ENCODE data around the gene RFC2.
A peak's percentile ranks its signal among the peaks of the same experiment; 100 is the strongest.

RFC2 gene

GRCh38 chr7:74288034-74288881 lies 34.1 kb upstream of the RFC2 start:
- no peak for TF ChIP-seq CTCF (conservative IDR thresholded peaks at IDR 0.05)
- peak overlapping the region; percentile 59; the same call in 1 of the 2 replicates for H3K27ac ChIP-seq

GRCh38 chr7:74287303-74288033 lies 33.3 kb upstream of the RFC2 start:
- no peak for TF ChIP-seq CTCF (conservative IDR thresholded peaks at IDR 0.05)

GRCh38 chr7:74286131-74286530 lies 31.9 kb upstream of the RFC2 start:
- H3K27ac ChIP-seq, result no peak overlapping the region
- TF ChIP-seq CTCF (conservative IDR thresholded peaks at IDR 0.05), result no peak

More at GRCh38 chr7:74287303-74288033, 33.3 kb upstream of the RFC2 start:
- H3K27ac ChIP-seq, result no peak overlapping the region

- no peak for TF ChIP-seq CTCF (conservative IDR thresholded peaks at IDR 0.05)
- no peak overlapping the region for H3K27ac ChIP-seq
Measured at GRCh38 chr7:74284781-74285259, 30.6 kb upstream of the RFC2 start.

GRCh38 chr7:74283858-74284447 lies 29.8 kb upstream of the RFC2 start:
- no peak overlapping the region for H3K27ac ChIP-seq
- no peak for TF ChIP-seq CTCF (conservative IDR thresholded peaks at IDR 0.05)

- no peak for TF ChIP-seq CTCF (conservative IDR thresholded peaks at IDR 0.05)
- no peak overlapping the region for H3K27ac ChIP-seq
Measured at GRCh38 chr7:74282748-74283459, 28.7 kb upstream of the RFC2 start.
